Calu3 (cell line): ENCODE data around the gene GON7. TPM values are rescaled to one million over a fixed set of nuclear protein-coding genes. Genes with fewer than 3 reads are reported as not detected.
A peak's percentile ranks its signal among the peaks of the same experiment; 100 is the strongest.
"Not testable (repeated sequence)": the region's sequence is repeated elsewhere in the genome, so short reads cannot be mapped to it uniquely, and the experiment has no call there.

Source experiments
- BruUV-seq: library from RNA; stranded (reverse); fragments of 400-500 nt; replicated peaks from 2 replicates; lab custom pipeline; 2021; lab: Mats Ljungman, UMichigan
- CTCF ChIA-PET: fragments of 300-600 bp; sonication (Branson Sonifier 250); formaldehyde crosslinking; loops from one replicate; lab custom pipeline; 2022; ENCODE audit warnings: antibody characterized with exemption; lab: Charles Lee
- DNase-seq: peaks from one replicate; pipeline ENCODE4 v3.0.0; 2022
- H3K27ac Mint-ChIP-seq: one replicate; pipeline ENCODE4 v1.8.0; 2022; ENCODE audit warnings: mixed read lengths; ENCODE audit not compliant: unreplicated experiment
- H3K27me3 Mint-ChIP-seq: one replicate; pipeline ENCODE4 v1.8.0; 2022; ENCODE audit warnings: mixed read lengths; ENCODE audit not compliant: unreplicated experiment
- H3K36me3 Mint-ChIP-seq: one replicate; pipeline ENCODE4 v1.8.0; 2022; ENCODE audit warnings: mild to moderate bottlenecking, moderate library complexity, mixed read lengths; ENCODE audit not compliant: insufficient read depth, unreplicated experiment
- H3K4me1 Mint-ChIP-seq: one replicate; pipeline ENCODE4 v1.8.0; 2022; ENCODE audit warnings: mild to moderate bottlenecking, low read depth, mixed read lengths; ENCODE audit not compliant: unreplicated experiment
- H3K4me3 Mint-ChIP-seq: one replicate; pipeline ENCODE4 v1.8.0; 2022; ENCODE audit warnings: mild to moderate bottlenecking, low read depth, moderate library complexity, mixed read lengths; ENCODE audit not compliant: unreplicated experiment
- H3K9me3 Mint-ChIP-seq: one replicate; pipeline ENCODE4 v1.8.0; 2022; ENCODE audit warnings: low read depth, mixed read lengths; ENCODE audit not compliant: unreplicated experiment
- intact Hi-C: fragments of 100-400 bp; cut with micrococcal nuclease; formaldehyde crosslinking; loops from one replicate; pipeline ENCODE4 v1.10.0; 2022; ENCODE audit not compliant: unreplicated experiment
- total RNA-seq: library from RNA; stranded (reverse); gene quantifications from 2 replicates; pipeline ENCODE4 v1.2.3, GENCODE V29; 2022
- TF ChIP-seq, protein P1 (sequence below): fragments of 200-600 bp; IDR thresholded peaks from one replicate; pipeline ENCODE4 v1.8.0; 2022; ENCODE audit warnings: antibody characterized with exemption; ENCODE audit not compliant: unreplicated experiment

GON7 gene
- total RNA-seq, 1 experiment from 2014 or later: 13.3 TPM

GRCh38 chr14:93185349-93185720, 21.5 kb downstream of the GON7 start:
- DNase-seq: no peak
- intact Hi-C loops: no loop called here
- Mint-ChIP-seq H3K27ac (peak overlapping the region; percentile 81), H3K36me3 (peaks cover 30% of the 10 kb centered on the region), H3K27me3 (no peaks in the 10 kb centered on the region), H3K4me1 (peaks cover 16% of the 10 kb centered on the region), H3K9me3 (no peaks in the 10 kb centered on the region), H3K4me3 (peak overlapping the region; percentile 82)
- BruUV-seq: no TSS peak
- CTCF ChIA-PET: interaction anchor here (1.0 to 1.2 kb wide), 2 partner anchors 22 to 300 kb away, joined by 3 to 5 read pairs; partner anchors contain the start of genes GON7 and UBR7
- TF ChIP-seq, protein P1, sequence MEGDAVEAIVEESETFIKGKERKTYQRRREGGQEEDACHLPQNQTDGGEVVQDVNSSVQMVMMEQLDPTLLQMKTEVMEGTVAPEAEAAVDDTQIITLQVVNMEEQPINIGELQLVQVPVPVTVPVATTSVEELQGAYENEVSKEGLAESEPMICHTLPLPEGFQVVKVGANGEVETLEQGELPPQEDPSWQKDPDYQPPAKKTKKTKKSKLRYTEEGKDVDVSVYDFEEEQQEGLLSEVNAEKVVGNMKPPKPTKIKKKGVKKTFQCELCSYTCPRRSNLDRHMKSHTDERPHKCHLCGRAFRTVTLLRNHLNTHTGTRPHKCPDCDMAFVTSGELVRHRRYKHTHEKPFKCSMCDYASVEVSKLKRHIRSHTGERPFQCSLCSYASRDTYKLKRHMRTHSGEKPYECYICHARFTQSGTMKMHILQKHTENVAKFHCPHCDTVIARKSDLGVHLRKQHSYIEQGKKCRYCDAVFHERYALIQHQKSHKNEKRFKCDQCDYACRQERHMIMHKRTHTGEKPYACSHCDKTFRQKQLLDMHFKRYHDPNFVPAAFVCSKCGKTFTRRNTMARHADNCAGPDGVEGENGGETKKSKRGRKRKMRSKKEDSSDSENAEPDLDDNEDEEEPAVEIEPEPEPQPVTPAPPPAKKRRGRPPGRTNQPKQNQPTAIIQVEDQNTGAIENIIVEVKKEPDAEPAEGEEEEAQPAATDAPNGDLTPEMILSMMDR: no peak

GRCh38 chr14:93184391-93185348, 22.2 kb downstream of the GON7 start, which contains the start of the genes LYSET and MOAP1:
LYSET (plus strand) TSS chr14:93185317; CDS start chr14:93185406, 89 bp downstream.
MOAP1 (minus strand) TSS chr14:93184897; CDS start chr14:93184242, 655 bp downstream.
- Mint-ChIP-seq H3K4me3 (peak within 1 kb of the TSS; percentile 82), H3K9me3 (no peaks in the 10 kb centered on the region), H3K4me1 (peaks cover 16% of the 10 kb centered on the region), H3K27me3 (no peaks in the 10 kb centered on the region), H3K36me3 (peaks cover 30% of the 10 kb centered on the region), H3K27ac (peak within 1 kb of the TSS; percentile 81)
- CTCF ChIA-PET: interaction anchor here (0.6 to 1.2 kb wide), 5 partner anchors 23 to 1078 kb away, joined by 3 to 5 read pairs (median 3); partner anchors contain the start of genes ATXN3, GON7 and UBR7
- TF ChIP-seq, protein P1: peak; percentile 23
- intact Hi-C loops: no loop called here
- DNase-seq: peak; percentile 87
- no TSS peak for BruUV-seq

- no peaks in the 10 kb centered on the region for H3K9me3 Mint-ChIP-seq
- DNase-seq: no peak
- H3K27ac Mint-ChIP-seq: peak overlapping the region; percentile 67
- peaks cover 16% of the 10 kb centered on the region for H3K4me1 Mint-ChIP-seq
- BruUV-seq: TSS peak; percentile 67
- intact Hi-C loops: no loop called here
- no peaks in the 10 kb centered on the region for H3K27me3 Mint-ChIP-seq
- H3K4me3 Mint-ChIP-seq: peak overlapping the region; percentile 82
- CTCF ChIA-PET: interaction anchor here (0.6 to 1.2 kb wide), 2 partner anchors 71 to 1078 kb away, joined by 3 read pairs; partner anchors contain the start of gene ATXN3
- TF ChIP-seq, protein P1: no peak
- peaks cover 30% of the 10 kb centered on the region for H3K36me3 Mint-ChIP-seq
Observed at GRCh38 chr14:93183596-93184317, 23.1 kb downstream of the GON7 start.

- intact Hi-C loops: no loop called here
- Mint-ChIP-seq H3K4me3 (no peak overlapping the region), H3K36me3 (no peaks in the 10 kb centered on the region), H3K4me1 (peaks cover 10% of the 10 kb centered on the region), H3K27ac (no peak overlapping the region), H3K27me3 (no peaks in the 10 kb centered on the region), H3K9me3 (no peaks in the 10 kb centered on the region)
- TF ChIP-seq, protein P1: no peak
- no TSS peak for BruUV-seq
- CTCF ChIA-PET: no interaction called here
- no peak for DNase-seq
Observed at GRCh38 chr14:93175492-93175891, 31.4 kb downstream of the GON7 start.

- H3K27ac Mint-ChIP-seq, intact Hi-C loops, H3K4me3 Mint-ChIP-seq: not testable (repeated sequence)
Observed at GRCh38 chr14:93174731-93175130, 32.1 kb downstream of the GON7 start.

More at GRCh38 chr14:93174731-93175130, 32.1 kb downstream of the GON7 start:
- H3K4me1 Mint-ChIP-seq, BruUV-seq, H3K9me3 Mint-ChIP-seq, DNase-seq, H3K36me3 Mint-ChIP-seq, H3K27me3 Mint-ChIP-seq: not testable (repeated sequence)
- CTCF ChIA-PET: interaction anchor here (0.6 to 1.2 kb wide), 2 partner anchors 69 to 228 kb away, joined by 3 to 4 read pairs; no protein-coding TSS in a partner anchor
